ENCODE results near the gene MAP7. TPM values are rescaled to one million over a fixed set of nuclear protein-coding genes. Genes with fewer than 3 reads are reported as not detected.

Gene MAP7
- total and polyA plus RNA-seq, 4 donors = 3.2 to 17.5 (median 8.3) TPM

GRCh38 chr6:136524339-136524935, 25.8 kb downstream of the MAP7 start:
- Histone ChIP-seq H3K27ac (ENCODE audit: low read depth in 1 of 2, low read length in 2 of 2) (peak overlapping the region; percentile 33 to 39), H3K9ac (ENCODE audit: low read depth in 1 of 2, low read length in 2 of 2) (no peak overlapping the region), H3K9me3 (ENCODE audit: control insufficient read depth in 4 of 4, low read length in 3 of 4) (no peaks in the 10 kb centered on the region), H3K4me3 (ENCODE audit: low read depth in 1 of 3, low read length in 3 of 3) (no peak overlapping the region), H3K27me3 (ENCODE audit: control insufficient read depth in 4 of 4, insufficient read depth in 4 of 4, low read length in 3 of 4) (no peaks in the 10 kb centered on the region), H3K36me3 (ENCODE audit: control insufficient read depth in 4 of 4, insufficient read depth in 3 of 4, low read depth in 1 of 4, low read length in 3 of 4) (no peaks in the 10 kb centered on the region), H3K4me1 (ENCODE audit: control insufficient read depth in 4 of 4, insufficient read depth in 4 of 4, low read length in 3 of 4) (peaks cover 0 to 17% (median 5%) of the 10 kb centered on the region in 4 donors)
- WGBS = 25% methylated on average over 2 of the region's 2 CpGs
- no peak for DNase-seq (ENCODE audit: low spot score)
- TF ChIP-seq YY1 (IDR thresholded peaks at IDR 0.05) = no peak
- TF ChIP-seq RXRA (IDR thresholded peaks at IDR 0.05) = no peak
- no peak for TF ChIP-seq REST (IDR thresholded peaks at IDR 0.05)
- no peak for TF ChIP-seq EGR1 (IDR thresholded peaks at IDR 0.05; ENCODE audit: low read depth in 2 of 2)
- TF ChIP-seq, protein P1, sequence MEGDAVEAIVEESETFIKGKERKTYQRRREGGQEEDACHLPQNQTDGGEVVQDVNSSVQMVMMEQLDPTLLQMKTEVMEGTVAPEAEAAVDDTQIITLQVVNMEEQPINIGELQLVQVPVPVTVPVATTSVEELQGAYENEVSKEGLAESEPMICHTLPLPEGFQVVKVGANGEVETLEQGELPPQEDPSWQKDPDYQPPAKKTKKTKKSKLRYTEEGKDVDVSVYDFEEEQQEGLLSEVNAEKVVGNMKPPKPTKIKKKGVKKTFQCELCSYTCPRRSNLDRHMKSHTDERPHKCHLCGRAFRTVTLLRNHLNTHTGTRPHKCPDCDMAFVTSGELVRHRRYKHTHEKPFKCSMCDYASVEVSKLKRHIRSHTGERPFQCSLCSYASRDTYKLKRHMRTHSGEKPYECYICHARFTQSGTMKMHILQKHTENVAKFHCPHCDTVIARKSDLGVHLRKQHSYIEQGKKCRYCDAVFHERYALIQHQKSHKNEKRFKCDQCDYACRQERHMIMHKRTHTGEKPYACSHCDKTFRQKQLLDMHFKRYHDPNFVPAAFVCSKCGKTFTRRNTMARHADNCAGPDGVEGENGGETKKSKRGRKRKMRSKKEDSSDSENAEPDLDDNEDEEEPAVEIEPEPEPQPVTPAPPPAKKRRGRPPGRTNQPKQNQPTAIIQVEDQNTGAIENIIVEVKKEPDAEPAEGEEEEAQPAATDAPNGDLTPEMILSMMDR (IDR thresholded peaks at IDR 0.05; ENCODE audit: low read depth, low read length, missing input control) = no peak
- TF ChIP-seq TAF1 (conservative IDR thresholded peaks at IDR 0.05) = no peak
- no peak for TF ChIP-seq FOXA2 (IDR thresholded peaks at IDR 0.05)
- TF ChIP-seq SP1 (IDR thresholded peaks at IDR 0.05) = no peak
- no peak for TF ChIP-seq JUND (IDR thresholded peaks at IDR 0.05)
- no peak for TF ChIP-seq HNF4A (conservative IDR thresholded peaks at IDR 0.05)
- no peak for TF ChIP-seq GABPA (IDR thresholded peaks at IDR 0.05 in 1 of 2, conservative IDR thresholded peaks at IDR 0.05 in 1 of 2)
- TF ChIP-seq NR2F2 (IDR thresholded peaks at IDR 0.05) = no peak
- TF ChIP-seq FOXA1 (IDR thresholded peaks at IDR 0.05) = no peak
- no peak for TF ChIP-seq RAD21 (IDR thresholded peaks at IDR 0.05)
- TF ChIP-seq, protein P2, sequence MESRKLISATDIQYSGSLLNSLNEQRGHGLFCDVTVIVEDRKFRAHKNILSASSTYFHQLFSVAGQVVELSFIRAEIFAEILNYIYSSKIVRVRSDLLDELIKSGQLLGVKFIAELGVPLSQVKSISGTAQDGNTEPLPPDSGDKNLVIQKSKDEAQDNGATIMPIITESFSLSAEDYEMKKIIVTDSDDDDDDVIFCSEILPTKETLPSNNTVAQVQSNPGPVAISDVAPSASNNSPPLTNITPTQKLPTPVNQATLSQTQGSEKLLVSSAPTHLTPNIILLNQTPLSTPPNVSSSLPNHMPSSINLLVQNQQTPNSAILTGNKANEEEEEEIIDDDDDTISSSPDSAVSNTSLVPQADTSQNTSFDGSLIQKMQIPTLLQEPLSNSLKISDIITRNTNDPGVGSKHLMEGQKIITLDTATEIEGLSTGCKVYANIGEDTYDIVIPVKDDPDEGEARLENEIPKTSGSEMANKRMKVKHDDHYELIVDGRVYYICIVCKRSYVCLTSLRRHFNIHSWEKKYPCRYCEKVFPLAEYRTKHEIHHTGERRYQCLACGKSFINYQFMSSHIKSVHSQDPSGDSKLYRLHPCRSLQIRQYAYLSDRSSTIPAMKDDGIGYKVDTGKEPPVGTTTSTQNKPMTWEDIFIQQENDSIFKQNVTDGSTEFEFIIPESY (IDR thresholded peaks at IDR 0.05) = no peak
- TF ChIP-seq, protein P3, sequence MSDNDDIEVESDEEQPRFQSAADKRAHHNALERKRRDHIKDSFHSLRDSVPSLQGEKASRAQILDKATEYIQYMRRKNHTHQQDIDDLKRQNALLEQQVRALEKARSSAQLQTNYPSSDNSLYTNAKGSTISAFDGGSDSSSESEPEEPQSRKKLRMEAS (IDR thresholded peaks at IDR 0.05) = no peak

DNA sequence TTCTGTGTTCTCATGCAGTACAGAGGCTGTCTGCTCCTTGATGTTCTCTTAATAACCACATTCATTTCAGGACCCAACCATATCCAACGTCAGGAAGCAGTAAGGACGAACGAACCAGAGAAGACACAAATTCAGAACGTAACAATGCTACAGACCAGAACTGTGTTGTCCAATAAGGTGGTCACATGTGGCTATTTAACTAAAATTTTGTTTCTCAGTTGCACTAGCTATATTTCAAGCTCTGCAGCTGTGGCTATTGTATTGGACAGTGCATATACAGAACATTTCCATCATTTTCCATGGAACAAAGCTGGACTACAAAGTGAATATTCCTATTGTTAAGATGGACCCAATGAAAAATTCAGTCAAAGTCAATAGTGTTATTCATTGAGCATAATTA, 27.0 kb downstream of the MAP7 start:
- Histone ChIP-seq H3K36me3 (ENCODE audit: control insufficient read depth in 4 of 4, insufficient read depth in 3 of 4, low read depth in 1 of 4, low read length in 3 of 4) (no peaks in the 10 kb centered on the region), H3K27me3 (ENCODE audit: control insufficient read depth in 4 of 4, insufficient read depth in 4 of 4, low read length in 3 of 4) (no peaks in the 10 kb centered on the region), H3K27ac (ENCODE audit: low read depth in 1 of 2, low read length in 2 of 2) (no peak overlapping the region), H3K9ac (ENCODE audit: low read depth in 1 of 2, low read length in 2 of 2) (no peak overlapping the region), H3K9me3 (ENCODE audit: control insufficient read depth in 4 of 4, low read length in 3 of 4) (no peaks in the 10 kb centered on the region), H3K4me1 (ENCODE audit: control insufficient read depth in 4 of 4, insufficient read depth in 4 of 4, low read length in 3 of 4) (peaks cover 0 to 12% (median 5%) of the 10 kb centered on the region in 4 donors), H3K4me3 (ENCODE audit: low read depth in 1 of 3, low read length in 3 of 3) (no peak overlapping the region)
- no peak for DNase-seq (ENCODE audit: low spot score)
- 94% methylated on average over 4 of the region's 4 CpGs for WGBS
- no peak for TF ChIP-seq RXRA (IDR thresholded peaks at IDR 0.05)
- TF ChIP-seq, protein P1 (IDR thresholded peaks at IDR 0.05; ENCODE audit: low read depth, low read length, missing input control) = no peak
- TF ChIP-seq, protein P2 (IDR thresholded peaks at IDR 0.05) = no peak
- no peak for TF ChIP-seq RAD21 (IDR thresholded peaks at IDR 0.05)
- TF ChIP-seq HNF4G (IDR thresholded peaks at IDR 0.05) = no peak
- TF ChIP-seq NR2F2 (IDR thresholded peaks at IDR 0.05) = no peak
- TF ChIP-seq EGR1 (IDR thresholded peaks at IDR 0.05; ENCODE audit: low read depth in 2 of 2) = no peak
- no peak for TF ChIP-seq YY1 (IDR thresholded peaks at IDR 0.05)
- no peak for TF ChIP-seq ATF3 (IDR thresholded peaks at IDR 0.05)
- TF ChIP-seq FOXA2 (IDR thresholded peaks at IDR 0.05) = no peak
- TF ChIP-seq, protein P3 (IDR thresholded peaks at IDR 0.05) = no peak
- no peak for TF ChIP-seq TAF1 (conservative IDR thresholded peaks at IDR 0.05)
